Effector memory CD8-positive, alpha-beta T cell (primary cell): Measurements from ENCODE around the gene TP73.

Source experiments
- ATAC-seq: fragments of 150-1000 bp; cut with Tn5 transposase; replicated peaks from 2 replicates; pipeline ENCODE4 v1.10.0; 2021; ENCODE audit warnings: mild to moderate bottlenecking, moderate library complexity
- DNase-seq, 3 experiments: peaks; one replicate each; pipeline ENCODE4 v3.0.0; 2021
- H3K27ac Mint-ChIP-seq, 2 donors: one replicate each; pipeline ENCODE4 v1.8.0; 2022; ENCODE audit warnings: mild to moderate bottlenecking in 2 of 2, mixed read lengths in 2 of 2, moderate library complexity in 2 of 2
- H3K27me3 Mint-ChIP-seq, 2 donors: one replicate each; pipeline ENCODE4 v1.8.0; 2022; ENCODE audit warnings: mixed read lengths in 2 of 2
- H3K36me3 Mint-ChIP-seq: one replicate; pipeline ENCODE4 v1.8.0; 2022; ENCODE audit warnings: mild to moderate bottlenecking, moderate library complexity, mixed read lengths; ENCODE audit not compliant: insufficient read depth
- H3K4me1 Mint-ChIP-seq, 2 donors: one replicate each; pipeline ENCODE4 v1.8.0; 2022; ENCODE audit warnings: low read depth in 2 of 2, mixed read lengths in 2 of 2
- H3K4me3 Mint-ChIP-seq, 2 donors: one replicate each; pipeline ENCODE4 v1.8.0; 2022; ENCODE audit warnings: mild to moderate bottlenecking in 2 of 2, mixed read lengths in 2 of 2, moderate library complexity in 2 of 2
- H3K9me3 Mint-ChIP-seq, 2 donors: one replicate each; pipeline ENCODE4 v1.8.0; 2022; ENCODE audit warnings: mixed read lengths in 2 of 2

The TP73 gene

GRCh38 chr1:3738943-3739342, 86.6 kb downstream of the TP73 start:
- Mint-ChIP-seq H3K27ac (no peak overlapping the region), H3K27me3 (no peaks in the 10 kb centered on the region), H3K36me3 (peaks cover 11% of the 10 kb centered on the region), H3K9me3 (no peaks in the 10 kb centered on the region), H3K4me1 (peaks cover 0 to 3% of the 10 kb centered on the region in 2 donors), H3K4me3 (no peak overlapping the region)
- DNase-seq (no peak), ATAC-seq (no peak)

- no peak overlapping the region for H3K4me3 Mint-ChIP-seq
- DNase-seq (no peak), ATAC-seq (no peak)
- H3K27me3 Mint-ChIP-seq = no peaks in the 10 kb centered on the region
- H3K4me1 Mint-ChIP-seq = peaks cover 1 to 4% of the 10 kb centered on the region in 2 donors
- peaks cover 11% of the 10 kb centered on the region for H3K36me3 Mint-ChIP-seq
- no peak overlapping the region for H3K27ac Mint-ChIP-seq
- no peaks in the 10 kb centered on the region for H3K9me3 Mint-ChIP-seq
Measured at GRCh38 chr1:3740042-3740441, 87.7 kb downstream of the TP73 start.

DNA sequence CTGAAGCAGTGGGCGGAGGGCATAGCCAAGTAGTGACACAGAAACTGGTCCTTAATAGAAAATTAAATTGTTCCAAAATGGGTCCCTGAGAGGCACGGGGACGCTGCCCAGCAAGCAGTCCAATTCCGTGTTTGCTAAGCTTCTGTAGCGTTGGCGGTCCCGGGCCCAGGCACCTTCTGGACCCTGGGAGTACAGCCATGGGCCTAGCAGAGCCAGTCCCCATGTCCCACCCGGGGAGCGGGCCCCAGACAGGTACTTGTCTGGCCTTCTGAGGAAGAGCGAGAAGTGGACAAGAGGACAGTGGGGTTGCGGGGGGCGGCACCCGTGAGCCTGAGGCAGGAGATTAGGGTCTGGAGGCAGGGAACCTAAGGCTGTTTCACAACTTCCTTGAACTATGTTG, 88.4 kb downstream of the TP73 start:
- peaks cover 9 to 11% of the 10 kb centered on the region in 2 donors for H3K4me1 Mint-ChIP-seq
- H3K27ac Mint-ChIP-seq = no peak overlapping the region

GRCh38 chr1:3741566-3742438, 89.5 kb downstream of the TP73 start:
- Mint-ChIP-seq H3K9me3 (peaks cover 0 to 2% of the 10 kb centered on the region in 2 donors), H3K27ac (peak overlapping the region in 1 of 2 donors; percentile 70), H3K4me3 (no peak overlapping the region), H3K36me3 (peaks cover 14% of the 10 kb centered on the region), H3K27me3 (no peaks in the 10 kb centered on the region), H3K4me1 (peaks cover 12 to 18% of the 10 kb centered on the region in 2 donors)
- DNase-seq (no peak), ATAC-seq (no peak)

More for the DNA sequence above, 88.4 kb downstream of the TP73 start:
- H3K9me3 Mint-ChIP-seq = peaks cover 0 to under 1% of the 10 kb centered on the region in 2 donors
- H3K27me3 Mint-ChIP-seq = no peaks in the 10 kb centered on the region
- DNase-seq (no peak), ATAC-seq (no peak)
- H3K36me3 Mint-ChIP-seq = peaks cover 13% of the 10 kb centered on the region
- no peak overlapping the region for H3K4me3 Mint-ChIP-seq

- DNase-seq = no peak
- H3K9me3 Mint-ChIP-seq = peaks cover 0 to 2% of the 10 kb centered on the region in 2 donors
- H3K27ac Mint-ChIP-seq = no peak overlapping the region
- H3K4me3 Mint-ChIP-seq = no peak overlapping the region
- H3K4me1 Mint-ChIP-seq = peaks cover 14 to 19% of the 10 kb centered on the region in 2 donors
- no peak for ATAC-seq
- peaks cover 10% of the 10 kb centered on the region for H3K36me3 Mint-ChIP-seq
- H3K27me3 Mint-ChIP-seq = no peaks in the 10 kb centered on the region
Measured at GRCh38 chr1:3742439-3743298, 90.4 kb downstream of the TP73 start.

- H3K36me3 Mint-ChIP-seq = peaks cover 9% of the 10 kb centered on the region
Measured at GRCh38 chr1:3743421-3743820, 91.1 kb downstream of the TP73 start.

DNA sequence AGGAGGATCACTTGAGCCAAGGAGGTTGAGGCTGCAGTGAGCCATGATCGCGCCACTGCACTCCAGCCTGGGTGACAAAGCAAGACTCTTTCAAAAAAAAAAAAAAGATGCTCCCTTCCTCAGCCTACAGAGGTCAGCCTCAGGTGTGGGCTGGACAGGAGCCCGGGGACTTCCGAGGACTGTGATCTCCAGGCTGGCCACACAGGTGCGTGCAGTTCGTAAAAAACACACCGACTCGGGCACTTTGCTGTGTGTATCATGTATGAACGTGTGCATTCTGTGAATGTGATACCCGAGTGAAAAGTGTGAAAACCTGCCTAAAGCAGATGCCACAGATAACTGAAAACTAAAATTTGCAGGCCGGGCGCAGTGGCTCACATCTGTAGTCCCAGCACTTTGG, 91.5 kb downstream of the TP73 start:
- Mint-ChIP-seq H3K9me3 (peaks cover 0 to 2% of the 10 kb centered on the region in 2 donors), H3K36me3 (peaks cover 9% of the 10 kb centered on the region), H3K4me1 (peaks cover 22 to 23% of the 10 kb centered on the region in 2 donors), H3K4me3 (no peak overlapping the region), H3K27me3 (no peaks in the 10 kb centered on the region), H3K27ac (no peak overlapping the region)
- no peak for ATAC-seq
- DNase-seq = no peak

More at GRCh38 chr1:3743421-3743820, 91.1 kb downstream of the TP73 start:
- no peak for ATAC-seq
- DNase-seq = no peak
- H3K27me3 Mint-ChIP-seq = no peaks in the 10 kb centered on the region
- H3K4me1 Mint-ChIP-seq = peaks cover 21 to 23% of the 10 kb centered on the region in 2 donors
- H3K9me3 Mint-ChIP-seq = peaks cover 0 to 2% of the 10 kb centered on the region in 2 donors
- no peak overlapping the region for H3K4me3 Mint-ChIP-seq
- no peak overlapping the region for H3K27ac Mint-ChIP-seq

GRCh38 chr1:3744646-3745045, 92.3 kb downstream of the TP73 start:
- Mint-ChIP-seq H3K27me3 (no peaks in the 10 kb centered on the region), H3K9me3 (peaks cover 0 to 2% of the 10 kb centered on the region in 2 donors), H3K36me3 (peaks cover 9% of the 10 kb centered on the region), H3K27ac (peak overlapping the region in 1 of 2 donors; percentile 10), H3K4me1 (peaks cover 22 to 23% of the 10 kb centered on the region in 2 donors), H3K4me3 (no peak overlapping the region)
- no peak for ATAC-seq
- DNase-seq = no peak

DNA sequence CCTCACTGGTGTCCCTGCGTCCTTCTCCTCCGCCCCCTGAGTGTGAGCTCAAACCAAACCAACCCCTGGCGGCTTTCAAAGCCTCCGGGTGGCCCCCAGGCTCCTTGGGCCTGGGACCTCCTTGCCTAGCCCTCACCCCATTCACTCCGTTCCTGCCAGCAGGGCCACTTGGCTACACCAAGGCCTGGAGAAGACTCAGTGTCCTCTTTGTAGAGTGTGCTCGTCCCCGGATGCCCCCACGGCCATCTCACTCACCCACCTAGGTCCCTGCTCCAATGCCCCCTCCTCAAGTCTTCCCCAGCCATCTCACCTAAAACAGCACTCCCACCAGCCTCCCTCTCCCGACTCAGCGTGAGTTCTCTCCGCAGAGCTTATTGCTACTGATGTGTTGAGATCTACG, 92.8 kb downstream of the TP73 start:
- no peaks in the 10 kb centered on the region for H3K27me3 Mint-ChIP-seq
- DNase-seq (no peak), ATAC-seq (no peak)
- H3K4me3 Mint-ChIP-seq = no peak overlapping the region
- H3K4me1 Mint-ChIP-seq = peaks cover 22 to 23% of the 10 kb centered on the region in 2 donors
- H3K27ac Mint-ChIP-seq = peak overlapping the region in 1 of 2 donors; percentile 10
- peaks cover 9% of the 10 kb centered on the region for H3K36me3 Mint-ChIP-seq
- peaks cover 0 to 2% of the 10 kb centered on the region in 2 donors for H3K9me3 Mint-ChIP-seq

- Mint-ChIP-seq H3K4me1 (peaks cover 22 to 23% of the 10 kb centered on the region in 2 donors), H3K27me3 (peaks cover 0 to under 1% of the 10 kb centered on the region in 2 donors), H3K36me3 (peaks cover 9% of the 10 kb centered on the region), H3K9me3 (peaks cover 0 to 2% of the 10 kb centered on the region in 2 donors), H3K27ac (peak overlapping the region; percentile 38 to 82), H3K4me3 (peak overlapping the region; percentile 73)
- DNase-seq (no peak), ATAC-seq (no peak)
Measured at GRCh38 chr1:3745590-3746381, 93.5 kb downstream of the TP73 start.

- ATAC-seq (no peak), DNase-seq (no peak)
- H3K27ac Mint-ChIP-seq = peak overlapping the region; percentile 38 to 82
- H3K4me3 Mint-ChIP-seq = peak overlapping the region; percentile 73
- H3K27me3 Mint-ChIP-seq = peaks cover 4 to 7% of the 10 kb centered on the region in 2 donors
- H3K36me3 Mint-ChIP-seq = peaks cover 9% of the 10 kb centered on the region
- peaks cover 22 to 23% of the 10 kb centered on the region in 2 donors for H3K4me1 Mint-ChIP-seq
- H3K9me3 Mint-ChIP-seq = peaks cover 0 to 2% of the 10 kb centered on the region in 2 donors
Measured at GRCh38 chr1:3746389-3746829, 94.1 kb downstream of the TP73 start.

DNA sequence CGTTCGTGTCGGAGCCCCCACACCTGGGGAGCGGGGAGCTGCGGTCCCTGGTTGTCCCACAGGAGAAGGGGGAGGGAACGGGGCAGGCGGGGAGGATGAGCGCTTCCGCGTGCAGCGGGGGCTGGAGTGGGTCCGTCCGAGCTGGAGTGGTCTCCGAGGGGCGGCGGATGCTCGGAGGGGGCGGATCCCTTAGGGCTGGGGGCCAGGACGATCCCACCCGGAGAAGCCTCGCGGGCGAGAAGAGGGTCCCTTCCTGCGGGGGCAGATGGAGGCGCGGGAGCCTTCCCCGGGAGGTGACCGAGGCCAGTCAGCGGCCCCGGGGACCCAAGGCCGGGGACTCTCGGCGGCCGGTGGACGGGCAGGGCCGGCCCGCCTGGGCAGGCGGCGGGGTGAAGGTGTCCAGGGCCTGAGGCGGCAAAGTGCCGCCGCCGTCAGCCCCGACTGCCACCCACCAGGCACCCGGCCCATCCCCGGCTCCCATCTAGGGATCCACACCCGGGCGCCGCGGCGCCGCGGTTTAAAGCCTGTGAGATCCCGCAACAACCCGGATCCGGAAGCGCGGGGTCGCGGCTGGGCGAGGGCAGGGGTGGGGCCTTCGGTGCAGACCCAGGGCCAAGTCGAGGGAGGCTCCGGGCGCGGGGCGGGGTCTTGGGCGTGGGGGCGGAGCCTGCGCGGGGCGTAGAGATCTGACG, 94.7 kb downstream of the TP73 start:
- peaks cover 4 to 9% of the 10 kb centered on the region in 2 donors for H3K27me3 Mint-ChIP-seq
- peaks cover 22 to 23% of the 10 kb centered on the region in 2 donors for H3K4me1 Mint-ChIP-seq
- H3K4me3 Mint-ChIP-seq = peak overlapping the region; percentile 73
- DNase-seq (peak; percentile 66 to 76 (median 73)), ATAC-seq (peak; percentile 94)
- H3K9me3 Mint-ChIP-seq = peaks cover 0 to 2% of the 10 kb centered on the region in 2 donors
- peaks cover 9% of the 10 kb centered on the region for H3K36me3 Mint-ChIP-seq
- peak overlapping the region; percentile 38 to 82 for H3K27ac Mint-ChIP-seq
